ENCODE data around the gene SPHK1.

SPHK1 gene, protein sequence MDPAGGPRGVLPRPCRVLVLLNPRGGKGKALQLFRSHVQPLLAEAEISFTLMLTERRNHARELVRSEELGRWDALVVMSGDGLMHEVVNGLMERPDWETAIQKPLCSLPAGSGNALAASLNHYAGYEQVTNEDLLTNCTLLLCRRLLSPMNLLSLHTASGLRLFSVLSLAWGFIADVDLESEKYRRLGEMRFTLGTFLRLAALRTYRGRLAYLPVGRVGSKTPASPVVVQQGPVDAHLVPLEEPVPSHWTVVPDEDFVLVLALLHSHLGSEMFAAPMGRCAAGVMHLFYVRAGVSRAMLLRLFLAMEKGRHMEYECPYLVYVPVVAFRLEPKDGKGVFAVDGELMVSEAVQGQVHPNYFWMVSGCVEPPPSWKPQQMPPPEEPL

DNA sequence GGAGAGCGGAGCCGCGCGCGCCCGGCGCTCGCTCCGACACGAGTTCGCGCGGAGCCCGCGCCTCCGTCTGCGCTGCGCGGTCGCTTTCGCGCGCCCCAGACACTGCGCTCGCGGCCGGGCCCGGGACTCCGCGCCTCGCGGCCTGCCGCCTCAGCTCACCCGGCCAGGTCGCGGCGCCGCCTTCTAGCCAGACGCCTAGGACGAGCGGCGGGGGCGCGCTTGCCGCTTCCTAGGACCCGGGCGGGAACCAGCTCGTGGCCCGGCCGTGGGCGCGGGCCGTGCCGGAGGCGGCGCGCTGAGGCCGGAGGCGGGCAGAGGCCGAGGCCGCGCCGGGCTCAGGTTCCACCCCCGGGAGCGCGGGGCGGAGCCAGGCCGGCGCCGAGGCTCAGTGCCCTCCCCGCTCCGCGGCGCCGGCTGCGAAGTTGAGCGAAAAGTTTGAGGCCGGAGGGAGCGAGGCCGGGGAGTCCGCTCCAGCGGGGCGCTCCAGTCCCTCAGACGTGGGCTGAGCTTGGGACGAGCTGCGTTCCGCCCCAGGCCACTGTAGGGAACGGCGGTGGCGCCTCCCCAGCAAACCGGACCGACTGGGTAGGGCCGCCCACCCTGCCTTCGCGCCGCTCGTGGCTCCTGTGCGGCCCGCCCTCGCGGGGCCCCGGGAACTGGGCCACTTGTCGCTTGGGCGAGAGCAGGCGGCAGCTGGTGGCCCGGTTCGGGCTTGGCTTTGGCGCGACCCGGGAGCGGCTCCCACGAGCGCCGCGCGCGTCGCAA is at the start of gene SPHK1:
Gene SPHK1 (plus strand): TSS at position 388 of the 765 bp plus-strand sequence. CDS start 1,036 bp downstream, outside the sequence.
- H3K4me3 ChIP-seq (ENCODE audit: low read length): peak within 1 kb of the TSS; percentile 54
- TF ChIP-seq, protein P1, sequence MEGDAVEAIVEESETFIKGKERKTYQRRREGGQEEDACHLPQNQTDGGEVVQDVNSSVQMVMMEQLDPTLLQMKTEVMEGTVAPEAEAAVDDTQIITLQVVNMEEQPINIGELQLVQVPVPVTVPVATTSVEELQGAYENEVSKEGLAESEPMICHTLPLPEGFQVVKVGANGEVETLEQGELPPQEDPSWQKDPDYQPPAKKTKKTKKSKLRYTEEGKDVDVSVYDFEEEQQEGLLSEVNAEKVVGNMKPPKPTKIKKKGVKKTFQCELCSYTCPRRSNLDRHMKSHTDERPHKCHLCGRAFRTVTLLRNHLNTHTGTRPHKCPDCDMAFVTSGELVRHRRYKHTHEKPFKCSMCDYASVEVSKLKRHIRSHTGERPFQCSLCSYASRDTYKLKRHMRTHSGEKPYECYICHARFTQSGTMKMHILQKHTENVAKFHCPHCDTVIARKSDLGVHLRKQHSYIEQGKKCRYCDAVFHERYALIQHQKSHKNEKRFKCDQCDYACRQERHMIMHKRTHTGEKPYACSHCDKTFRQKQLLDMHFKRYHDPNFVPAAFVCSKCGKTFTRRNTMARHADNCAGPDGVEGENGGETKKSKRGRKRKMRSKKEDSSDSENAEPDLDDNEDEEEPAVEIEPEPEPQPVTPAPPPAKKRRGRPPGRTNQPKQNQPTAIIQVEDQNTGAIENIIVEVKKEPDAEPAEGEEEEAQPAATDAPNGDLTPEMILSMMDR (conservative IDR thresholded peaks at IDR 0.05; ENCODE audit: low read depth, low read length): no peak
- DNase-seq (ENCODE audit: low read depth): no peak

DNA sequence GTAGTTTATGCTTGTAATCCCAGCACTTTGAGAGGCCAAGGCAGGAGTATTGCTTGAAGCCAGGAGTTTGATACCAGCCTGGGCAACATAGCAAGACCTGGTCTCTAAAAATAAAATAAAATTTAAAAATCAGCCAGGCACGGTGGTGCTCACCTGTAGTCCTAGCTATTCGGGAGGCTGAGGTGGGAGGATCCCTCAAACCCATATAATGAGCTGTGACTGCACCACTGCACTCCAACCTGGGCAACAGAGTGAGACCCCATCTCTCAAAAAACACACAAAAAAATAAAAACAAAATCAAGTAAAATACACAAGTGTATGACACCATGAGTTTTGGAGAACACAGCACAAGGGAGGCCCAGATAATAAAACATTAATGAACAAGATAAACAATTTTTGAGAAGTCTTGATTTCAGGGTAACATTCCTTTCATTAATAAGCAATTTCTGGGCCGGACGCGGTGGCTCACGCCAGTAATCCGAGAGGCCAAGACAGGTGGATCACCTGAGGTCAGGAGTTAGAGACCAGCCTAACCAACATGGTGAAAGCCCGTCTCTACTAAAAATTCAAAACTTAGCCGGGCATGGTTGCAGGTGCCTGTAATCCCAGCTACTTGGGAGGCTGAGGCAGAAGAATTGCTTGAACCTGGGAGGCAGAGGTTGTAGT is 48.6 kb upstream of the SPHK1 start:
- no peak overlapping the region for H3K4me3 ChIP-seq (ENCODE audit: low read length)
- no peak for DNase-seq (ENCODE audit: low read depth)
- TF ChIP-seq, protein P1 (conservative IDR thresholded peaks at IDR 0.05; ENCODE audit: low read depth, low read length): no peak

DNA sequence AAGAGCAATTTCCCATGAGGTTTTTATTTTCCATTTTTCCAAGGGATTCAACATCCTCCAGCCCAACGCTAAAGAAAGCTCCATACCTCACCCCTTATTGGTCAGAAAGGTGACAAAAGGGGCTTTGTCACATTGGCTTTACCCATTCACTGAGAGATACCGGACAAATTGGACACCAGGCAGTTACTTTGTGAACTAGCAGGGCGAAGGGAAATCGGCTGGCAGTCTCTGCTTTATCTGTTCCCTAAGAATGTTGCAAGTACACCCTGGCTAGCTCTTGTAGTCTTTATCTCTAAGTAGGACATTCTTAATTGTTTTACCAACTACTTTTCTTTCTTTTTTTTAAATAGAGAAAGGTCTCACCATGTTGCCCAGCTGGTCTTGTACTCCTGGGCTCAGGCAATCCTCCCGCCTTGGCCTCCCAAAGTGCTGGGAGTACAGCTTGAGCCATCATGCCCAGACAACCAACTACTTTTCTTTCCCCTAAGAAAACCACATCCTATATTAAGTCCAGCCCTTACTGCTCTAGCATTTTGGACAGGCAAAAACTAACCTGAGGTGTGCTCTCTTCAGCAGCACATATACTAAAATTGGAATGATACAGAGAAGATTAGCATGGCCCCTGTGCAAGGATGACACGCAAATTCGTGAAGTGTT is 47.5 kb upstream of the SPHK1 start:
- no peak for DNase-seq (ENCODE audit: low read depth)
- H3K4me3 ChIP-seq (ENCODE audit: low read length): no peak overlapping the region
- TF ChIP-seq, protein P1 (conservative IDR thresholded peaks at IDR 0.05; ENCODE audit: low read depth, low read length): no peak

DNA sequence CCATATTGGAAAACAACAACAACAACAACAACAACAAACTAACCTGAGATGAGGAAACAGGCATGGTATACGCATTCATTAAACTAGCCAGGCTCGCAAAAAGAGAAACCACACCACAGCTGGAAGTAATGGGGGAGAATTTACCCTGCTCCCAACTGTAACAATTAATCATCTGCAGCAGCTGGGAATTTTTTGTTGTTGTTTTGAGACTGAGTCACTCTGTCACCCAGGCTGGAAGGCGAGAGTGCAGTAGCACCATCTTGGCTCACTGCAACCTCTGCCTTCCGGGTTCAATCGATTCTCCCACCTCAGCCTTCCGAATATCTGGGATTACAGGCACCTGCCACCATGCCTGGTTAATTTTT is 47.0 kb upstream of the SPHK1 start:
- TF ChIP-seq, protein P1 (conservative IDR thresholded peaks at IDR 0.05; ENCODE audit: low read depth, low read length): no peak
- DNase-seq (ENCODE audit: low read depth): no peak
- H3K4me3 ChIP-seq (ENCODE audit: low read length): no peak overlapping the region

DNA sequence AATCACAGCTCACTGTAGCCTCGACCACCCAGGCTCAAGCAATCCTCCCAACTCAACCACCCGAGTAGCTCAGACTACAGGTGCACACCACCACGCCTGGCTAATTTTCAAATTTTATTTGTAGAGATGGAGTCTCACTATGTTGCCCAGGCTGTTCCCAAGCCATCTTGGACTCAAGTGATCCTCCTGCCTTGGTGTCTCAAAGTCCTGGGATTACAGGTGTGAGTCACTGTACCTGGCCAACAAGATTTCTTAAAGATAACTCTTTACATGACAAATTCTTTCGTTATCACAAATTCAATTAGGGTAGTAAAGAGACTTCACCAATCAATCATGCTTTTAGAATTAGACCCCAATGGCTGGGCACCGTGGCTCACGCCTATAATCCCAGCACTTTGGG is 43.1 kb upstream of the SPHK1 start:
- H3K4me3 ChIP-seq (ENCODE audit: low read length): no peak overlapping the region
- DNase-seq (ENCODE audit: low read depth): no peak
- TF ChIP-seq, protein P1 (conservative IDR thresholded peaks at IDR 0.05; ENCODE audit: low read depth, low read length): no peak

DNA sequence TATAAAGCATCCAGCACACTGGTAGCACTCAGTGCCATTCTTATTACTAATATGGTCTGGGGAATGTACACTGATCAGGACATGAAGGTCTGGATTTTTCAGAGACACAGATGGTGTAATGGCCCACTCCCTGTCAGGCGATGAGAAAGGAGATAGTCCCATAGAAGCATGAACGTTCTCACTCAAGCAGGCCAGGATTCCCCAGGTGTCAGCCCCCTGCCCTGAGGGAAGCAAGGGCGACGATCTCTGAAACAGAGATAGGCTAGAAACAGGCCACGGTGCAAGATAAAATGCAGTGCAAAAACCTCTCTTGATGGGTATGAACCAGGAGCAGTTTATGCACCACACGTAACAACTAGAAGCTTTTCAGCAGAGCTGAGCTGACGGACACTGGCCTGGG is 41.3 kb upstream of the SPHK1 start:
- DNase-seq (ENCODE audit: low read depth): no peak
- no peak overlapping the region for H3K4me3 ChIP-seq (ENCODE audit: low read length)
- TF ChIP-seq, protein P1 (conservative IDR thresholded peaks at IDR 0.05; ENCODE audit: low read depth, low read length): no peak
